MCF 10A (cell line): Measurements from ENCODE around the gene BNC2. TPM values are rescaled to one million over a fixed set of nuclear protein-coding genes. Genes with fewer than 3 reads are reported as not detected.

Experiments used
- BruUV-seq: library from RNA; stranded (reverse); fragments of 400-500 nt; replicated peaks from 2 replicates; lab custom pipeline; 2021; lab: Mats Ljungman, UMichigan
- CTCF ChIA-PET: fragments of 300-600 bp; sonication (Branson Sonifier 250); formaldehyde crosslinking; extraction: SDS; loops from one replicate; lab custom pipeline; 2021; ENCODE audit warnings: antibody characterized with exemption, inconsistent platforms; lab: Yijun Ruan, JAX
- POLR2A ChIA-PET: fragments of 300-600, 350-650 bp; sonication (Branson Sonifier 250); formaldehyde crosslinking; extraction: SDS; loops from one replicate; lab custom pipeline; 2020; ENCODE audit warnings: antibody characterized with exemption, inconsistent platforms; lab: Yijun Ruan, JAX
- DNase-seq: peaks from one replicate; pipeline ENCODE4 v3.0.0-alpha.2; 2018; ENCODE audit not compliant: unreplicated experiment
- H3K27ac Mint-ChIP-seq: one replicate; pipeline ENCODE4 v1.8.0; 2022; ENCODE audit warnings: mild to moderate bottlenecking, low read depth, mixed read lengths; ENCODE audit not compliant: unreplicated experiment
- H3K27me3 Mint-ChIP-seq: one replicate; pipeline ENCODE4 v1.8.0; 2022; ENCODE audit warnings: mixed read lengths; ENCODE audit not compliant: insufficient read depth, unreplicated experiment
- H3K36me3 Mint-ChIP-seq: one replicate; pipeline ENCODE4 v1.8.0; 2022; ENCODE audit warnings: mild to moderate bottlenecking, moderate library complexity, mixed read lengths; ENCODE audit not compliant: insufficient read depth, unreplicated experiment
- H3K4me1 Mint-ChIP-seq: one replicate; pipeline ENCODE4 v1.8.0; 2022; ENCODE audit warnings: mixed read lengths; ENCODE audit not compliant: insufficient read depth, unreplicated experiment
- H3K4me3 Mint-ChIP-seq: one replicate; pipeline ENCODE4 v1.8.0; 2022; ENCODE audit warnings: mild to moderate bottlenecking, moderate library complexity, mixed read lengths; ENCODE audit not compliant: unreplicated experiment
- H3K9me3 Mint-ChIP-seq: one replicate; pipeline ENCODE4 v1.8.0; 2022; ENCODE audit warnings: mixed read lengths; ENCODE audit not compliant: unreplicated experiment
- intact Hi-C: fragments of 100-400 bp; cut with micrococcal nuclease; formaldehyde crosslinking; loops from 2 replicates; pipeline ENCODE4 v1.14.1; 2022
- total RNA-seq: library from RNA; stranded (reverse); gene quantifications from 2 replicates; pipeline ENCODE4 v1.2.3, GENCODE V29; 2022
- TF ChIP-seq, protein P1 (sequence below): fragments of 200-600 bp; IDR thresholded peaks from one replicate; pipeline ENCODE4 v1.8.0; 2022; ENCODE audit warnings: antibody characterized with exemption, mild to moderate bottlenecking; ENCODE audit not compliant: unreplicated experiment

BNC2 gene
- total RNA-seq, 1 experiment from 2014 or later: not detected

GRCh38 chr9:16866587-16866986 is 3.9 kb downstream of the BNC2 start:
- no peaks in the 10 kb centered on the region for H3K9me3 Mint-ChIP-seq
- H3K27ac Mint-ChIP-seq: no peak overlapping the region
- intact Hi-C loops: no loop called here
- H3K36me3 Mint-ChIP-seq: no peaks in the 10 kb centered on the region
- CTCF ChIA-PET: interaction anchor here (0.7 kb wide), 1 partner anchor 45 kb away, joined by 3 read pairs; no protein-coding TSS in a partner anchor
- DNase-seq: no peak
- no peaks in the 10 kb centered on the region for H3K27me3 Mint-ChIP-seq
- TF ChIP-seq, protein P1, sequence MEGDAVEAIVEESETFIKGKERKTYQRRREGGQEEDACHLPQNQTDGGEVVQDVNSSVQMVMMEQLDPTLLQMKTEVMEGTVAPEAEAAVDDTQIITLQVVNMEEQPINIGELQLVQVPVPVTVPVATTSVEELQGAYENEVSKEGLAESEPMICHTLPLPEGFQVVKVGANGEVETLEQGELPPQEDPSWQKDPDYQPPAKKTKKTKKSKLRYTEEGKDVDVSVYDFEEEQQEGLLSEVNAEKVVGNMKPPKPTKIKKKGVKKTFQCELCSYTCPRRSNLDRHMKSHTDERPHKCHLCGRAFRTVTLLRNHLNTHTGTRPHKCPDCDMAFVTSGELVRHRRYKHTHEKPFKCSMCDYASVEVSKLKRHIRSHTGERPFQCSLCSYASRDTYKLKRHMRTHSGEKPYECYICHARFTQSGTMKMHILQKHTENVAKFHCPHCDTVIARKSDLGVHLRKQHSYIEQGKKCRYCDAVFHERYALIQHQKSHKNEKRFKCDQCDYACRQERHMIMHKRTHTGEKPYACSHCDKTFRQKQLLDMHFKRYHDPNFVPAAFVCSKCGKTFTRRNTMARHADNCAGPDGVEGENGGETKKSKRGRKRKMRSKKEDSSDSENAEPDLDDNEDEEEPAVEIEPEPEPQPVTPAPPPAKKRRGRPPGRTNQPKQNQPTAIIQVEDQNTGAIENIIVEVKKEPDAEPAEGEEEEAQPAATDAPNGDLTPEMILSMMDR: no peak
- POLR2A ChIA-PET: no interaction called here
- peaks cover 5% of the 10 kb centered on the region for H3K4me1 Mint-ChIP-seq
- BruUV-seq: no TSS peak
- H3K4me3 Mint-ChIP-seq: no peak overlapping the region

DNA sequence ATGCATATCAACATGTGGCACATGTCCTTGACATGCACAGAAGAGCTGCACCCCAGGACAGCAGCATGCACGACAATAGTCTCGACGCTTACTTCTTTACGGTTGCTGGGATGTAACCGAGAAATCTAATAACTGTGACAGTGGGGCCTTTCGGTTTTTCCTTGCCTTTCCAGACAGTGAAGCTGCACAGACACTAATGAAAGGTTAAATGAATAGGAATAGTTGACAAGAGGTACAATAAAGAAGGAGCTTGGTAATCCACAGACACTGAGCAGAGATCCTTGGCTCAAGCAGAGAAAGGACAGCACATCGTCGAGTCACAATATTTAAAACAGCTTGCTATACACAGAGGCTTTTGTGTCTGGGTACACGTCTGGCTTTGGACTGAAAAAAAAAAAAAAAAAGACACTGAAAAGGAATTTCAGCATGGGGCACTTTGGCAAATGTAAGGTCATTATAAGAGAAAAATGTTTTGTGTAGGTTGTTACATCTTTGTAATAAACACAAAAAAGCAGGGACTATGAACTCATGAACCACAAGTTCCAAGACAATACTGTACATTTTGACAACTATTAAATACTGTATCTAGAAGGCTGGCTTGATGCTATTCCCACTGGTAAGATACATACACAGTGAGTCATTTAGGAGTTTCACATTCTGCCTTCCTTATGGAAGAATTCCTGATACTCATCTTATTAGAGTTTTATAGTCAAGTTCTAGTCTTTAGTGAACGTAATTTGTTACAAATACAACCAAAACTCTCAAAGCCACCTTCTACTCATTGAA is 5.6 kb downstream of the BNC2 start:
- BruUV-seq: no TSS peak
- ChIA-PET POLR2A (interaction anchor here (0.6 kb wide), 1 partner anchor 428 kb away, joined by 4 read pairs; no protein-coding TSS in a partner anchor), CTCF (interaction anchor here (0.7 to 1.1 kb wide), 2 partner anchors 16 to 27 kb away, joined by 3 read pairs; no protein-coding TSS in a partner anchor)
- no peaks in the 10 kb centered on the region for H3K27me3 Mint-ChIP-seq
- TF ChIP-seq, protein P1: no peak
- H3K4me3 Mint-ChIP-seq: no peak overlapping the region
- H3K36me3 Mint-ChIP-seq: no peaks in the 10 kb centered on the region
- no peak for DNase-seq
- intact Hi-C loops: no loop called here
- peaks cover 5% of the 10 kb centered on the region for H3K4me1 Mint-ChIP-seq
- H3K9me3 Mint-ChIP-seq: no peaks in the 10 kb centered on the region
- no peak overlapping the region for H3K27ac Mint-ChIP-seq

DNA sequence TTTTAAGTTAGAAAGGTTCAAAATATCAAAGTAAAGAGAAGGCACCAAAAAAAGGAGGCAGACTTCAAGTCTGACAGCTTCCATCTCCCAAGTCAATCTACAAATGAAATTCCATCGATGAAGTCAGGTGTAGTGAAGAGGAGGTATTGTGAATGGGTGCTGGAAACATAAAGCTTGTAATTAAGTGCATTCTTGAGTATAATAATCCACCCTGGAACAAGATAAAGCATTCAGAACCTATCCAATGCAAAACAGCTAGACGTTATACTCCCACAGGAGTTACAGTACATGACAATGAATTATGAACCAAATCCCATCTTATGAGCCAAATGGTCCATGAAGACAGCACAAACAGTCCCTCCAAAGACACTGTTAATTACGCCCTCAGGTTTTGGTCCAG is 22.3 kb downstream of the BNC2 start:
- CTCF ChIA-PET: interaction anchor here (0.8 to 1.2 kb wide), 2 partner anchors 11 to 16 kb away, joined by 3 read pairs; no protein-coding TSS in a partner anchor
- Mint-ChIP-seq H3K9me3 (no peaks in the 10 kb centered on the region), H3K36me3 (no peaks in the 10 kb centered on the region), H3K4me3 (no peak overlapping the region), H3K4me1 (no peaks in the 10 kb centered on the region), H3K27me3 (no peaks in the 10 kb centered on the region), H3K27ac (no peak overlapping the region)
- POLR2A ChIA-PET: no interaction called here
- BruUV-seq: no TSS peak
- intact Hi-C loops: no loop called here
- TF ChIP-seq, protein P1: no peak
- DNase-seq: no peak

DNA sequence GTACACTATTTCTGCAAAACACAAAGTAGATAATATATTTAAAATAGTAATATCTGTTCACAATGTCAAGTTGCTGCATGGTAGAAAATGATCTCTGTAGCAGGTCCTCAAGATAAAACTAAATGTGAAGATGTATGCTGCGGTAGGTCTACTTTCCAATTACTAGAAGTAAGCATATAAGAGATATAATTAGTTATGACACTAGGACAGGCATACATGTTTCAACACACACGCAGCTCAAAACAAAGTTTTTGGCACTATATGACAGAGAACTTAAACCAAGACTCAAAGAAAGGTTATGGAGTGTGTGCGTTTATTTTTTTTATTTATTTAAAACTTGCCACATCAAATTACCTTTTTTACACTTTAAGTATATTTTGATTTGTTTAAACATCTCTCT is 23.5 kb downstream of the BNC2 start:
- no peaks in the 10 kb centered on the region for H3K36me3 Mint-ChIP-seq
- intact Hi-C loops: no loop called here
- no peaks in the 10 kb centered on the region for H3K27me3 Mint-ChIP-seq
- no peaks in the 10 kb centered on the region for H3K4me1 Mint-ChIP-seq
- ChIA-PET POLR2A (no interaction called here), CTCF (no interaction called here)
- no TSS peak for BruUV-seq
- TF ChIP-seq, protein P1: no peak
- no peaks in the 10 kb centered on the region for H3K9me3 Mint-ChIP-seq
- no peak overlapping the region for H3K27ac Mint-ChIP-seq
- DNase-seq: no peak
- H3K4me3 Mint-ChIP-seq: no peak overlapping the region
